Activated CD4-positive, alpha-beta T cell treated with anti-CD3 and anti-CD28 coated beads, Interleukin-2, amount 50 U/mL, for 24 hours (primary cell): Measurements from ENCODE around the gene RBBP8.

Experiments
- DNase-seq, 2 donors: peaks; one replicate each; pipeline ENCODE4 v3.0.0-alpha.2; 2020; ENCODE audit warnings: low read depth in 1 of 2, low spot score in 1 of 2

Gene RBBP8

GRCh38 chr18:23059541-23060465 lies 126.7 kb downstream of the RBBP8 start:
- no peak for DNase-seq

DNA sequence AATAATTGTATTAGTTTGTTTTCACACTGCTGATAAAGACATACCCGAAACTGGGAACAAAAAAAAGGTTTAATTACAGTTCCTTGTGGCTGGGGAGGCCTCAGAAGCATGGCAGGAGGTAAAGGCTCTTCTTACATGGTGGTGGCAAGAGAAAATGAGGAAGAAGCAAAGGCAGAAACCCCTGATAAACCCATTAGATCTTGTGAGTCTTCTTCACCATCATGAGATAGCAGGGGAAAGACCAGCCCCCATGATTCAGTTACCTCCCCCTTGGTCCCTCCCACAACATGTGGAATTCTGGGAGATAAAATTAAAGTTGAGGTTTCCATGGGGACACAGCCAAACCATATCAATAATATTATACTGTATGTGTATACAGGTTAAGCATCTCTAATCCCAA lies 128.9 kb downstream of the RBBP8 start:
- DNase-seq, result no peak

GRCh38 chr18:23063502-23063901 lies 130.4 kb downstream of the RBBP8 start:
- no peak for DNase-seq

- DNase-seq, result no peak
These were observed 132.2 kb downstream of the RBBP8 start for GRCh38 chr18:23065234-23065806.

GRCh38 chr18:23066060-23066459 lies 132.9 kb downstream of the RBBP8 start:
- DNase-seq, result no peak

DNA sequence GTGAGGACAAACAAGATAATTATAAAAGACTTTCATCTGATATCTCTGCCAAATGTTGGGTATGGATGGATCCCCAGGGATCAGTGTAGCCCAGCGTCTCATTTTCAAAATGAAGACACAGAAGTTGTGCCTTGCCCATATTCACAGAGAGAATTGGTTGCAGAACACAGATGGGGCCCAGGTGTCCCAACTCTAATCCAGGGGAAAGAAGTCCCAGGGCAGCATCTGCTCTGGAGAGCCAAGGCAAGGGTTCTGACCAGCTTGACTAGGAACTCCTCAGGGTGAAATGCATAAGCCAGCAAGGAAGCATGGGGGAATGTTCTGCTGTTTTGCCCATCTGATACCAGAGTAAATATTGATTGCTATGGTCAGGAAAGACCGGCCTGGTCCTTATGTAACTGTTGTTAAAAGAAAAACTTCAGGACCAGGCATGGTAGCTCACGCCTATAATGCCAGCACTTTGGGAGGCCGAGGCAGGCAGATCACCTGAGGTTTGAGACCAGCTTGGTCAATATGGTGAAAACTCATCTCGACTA lies 133.4 kb downstream of the RBBP8 start:
- no peak for DNase-seq

- DNase-seq, result no peak
These were observed 134.1 kb downstream of the RBBP8 start for GRCh38 chr18:23067236-23067635.

DNA sequence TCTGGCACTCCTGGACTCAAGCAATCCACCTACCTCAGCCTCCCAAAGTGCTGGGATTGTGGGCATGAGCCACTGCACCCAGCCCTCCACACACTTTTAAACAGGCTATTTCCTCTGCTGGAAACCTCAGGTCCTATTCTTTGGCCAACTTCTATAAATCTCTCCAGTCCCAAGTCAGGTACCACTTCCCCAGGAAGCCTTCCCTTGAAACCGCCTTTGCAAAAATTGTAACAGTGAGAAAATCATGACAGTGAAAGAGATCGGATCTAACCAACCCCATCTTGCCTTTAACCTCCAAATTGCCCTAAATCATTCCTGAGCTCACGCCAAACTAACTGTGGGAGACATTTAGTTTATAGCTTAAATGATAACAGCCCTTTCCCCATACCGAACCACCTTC lies 134.9 kb downstream of the RBBP8 start:
- no peak for DNase-seq

GRCh38 chr18:23068570-23069310 lies 135.6 kb downstream of the RBBP8 start:
- DNase-seq, result no peak

DNA sequence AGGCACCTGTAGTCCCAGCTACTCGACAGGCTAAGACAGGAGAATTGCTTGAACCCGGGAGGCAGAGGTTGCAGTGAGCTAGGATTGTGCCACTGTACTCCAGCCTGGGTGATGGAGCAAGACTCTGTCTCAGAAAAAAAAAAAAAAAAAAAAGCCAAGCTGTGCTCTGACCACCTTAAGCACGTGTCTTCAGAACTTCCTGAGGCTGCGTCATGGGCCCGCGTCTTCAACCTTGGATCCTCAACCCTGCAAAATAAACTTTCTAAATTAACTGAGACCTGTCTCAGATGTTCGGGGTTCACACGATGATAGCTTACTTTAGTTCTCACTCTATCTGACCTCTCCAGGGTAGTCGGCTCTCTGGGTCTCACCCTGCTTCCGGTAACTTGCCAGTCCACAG lies 136.4 kb downstream of the RBBP8 start:
- no peak for DNase-seq

- no peak for DNase-seq
These were observed 136.8 kb downstream of the RBBP8 start for GRCh38 chr18:23069898-23070297.

DNA sequence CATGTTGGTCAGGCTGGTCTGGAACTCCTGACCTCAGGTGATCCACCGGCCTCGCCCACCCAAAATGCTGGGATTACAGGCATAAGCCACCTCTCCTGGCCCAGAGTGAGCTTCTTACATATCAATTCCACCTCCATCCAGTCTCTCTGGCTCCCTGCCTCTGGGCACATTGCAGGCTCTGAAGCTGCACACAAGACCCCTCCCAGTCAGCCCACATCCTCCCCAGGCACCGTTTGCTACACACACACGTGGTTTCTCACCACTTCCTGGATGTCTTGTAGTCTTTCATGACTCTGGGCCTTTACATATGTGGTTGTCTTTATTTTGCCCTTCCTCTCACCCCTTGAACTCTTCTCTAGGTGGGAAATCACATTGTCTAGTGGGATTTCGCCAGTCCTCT lies 138.2 kb downstream of the RBBP8 start:
- DNase-seq, result peak; percentile 30 to 71

GRCh38 chr18:23072079-23072478 lies 139.0 kb downstream of the RBBP8 start:
- DNase-seq, result no peak

GRCh38 chr18:23073996-23074606 lies 141.0 kb downstream of the RBBP8 start:
- no peak for DNase-seq
